ENCODE measurements around the gene KANK4. TPM values are rescaled to one million over a fixed set of nuclear protein-coding genes. Genes with fewer than 3 reads are reported as not detected.

KANK4 gene
- total and polyA plus RNA-seq, 2 of the 8 experiments (the other 6 are each of a cell fraction or from before 2014, with no cell fraction given): 0.22 to 0.26 TPM

- no peak for TF ChIP-seq ATF3 (IDR thresholded peaks at IDR 0.05; ENCODE audit: insufficient read depth, low read depth, low read length)
These were observed 3.1 kb downstream of the KANK4 start (continued) for GRCh38 chr1:62316135-62316534.

Data from H1 (cell line).